ENCODE results near the gene MPRIP.

GRCh38 chr17:17188586-17188985 is 146.3 kb downstream of the MPRIP start:
- TF ChIP-seq CTCF (IDR thresholded peaks at IDR 0.05), result no peak
- TF ChIP-seq EZH2 (IDR thresholded peaks at IDR 0.05; ENCODE audit: borderline replicate concordance, insufficient read depth, low read depth, low read length, poor library complexity, severe bottlenecking), result no peak
